A549 (cell line): ENCODE results near the gene TRDN.

Experiments
- CBX8 ChIP-seq: fragments of 200-600 bp; sonication (generic); IDR thresholded peaks from 2 replicates; pipeline ENCODE4 v1.6.1; 2016
- EP300 ChIP-seq, 2 experiments: fragments of >200 bp; sonication (Bioruptor Twin); formaldehyde crosslinking; IDR thresholded peaks; 2 replicates in 1 of 2; 3 replicates in 1 of 2; pipeline ENCODE4 v1.6.1; 2016 to 2017
- GATA3 ChIP-seq: IDR thresholded peaks from 2 replicates; pipeline ENCODE4 v1.6.1; 2012; ENCODE audit warnings: borderline replicate concordance
- JUNB ChIP-seq: fragments of >200 bp; sonication (Bioruptor Twin); formaldehyde crosslinking; IDR thresholded peaks from 2 replicates; pipeline ENCODE4 v1.6.1; 2016
- KDM1A ChIP-seq: fragments of 200-600 bp; sonication (generic); IDR thresholded peaks from 2 replicates; pipeline ENCODE4 v1.6.1; 2016; ENCODE audit warnings: low read depth, mild to moderate bottlenecking
- KDM5A ChIP-seq: fragments of 200-600 bp; sonication (generic); IDR thresholded peaks from 2 replicates; pipeline ENCODE4 v1.6.1; 2016; ENCODE audit warnings: antibody characterized with exemption, mild to moderate bottlenecking
- MAFK ChIP-seq: fragments of 450-650 bp; IDR thresholded peaks from 2 replicates; pipeline ENCODE4 v1.6.1; 2014; ENCODE audit not compliant: partially characterized antibody
- MYC ChIP-seq: IDR thresholded peaks from 2 replicates; pipeline ENCODE4 v1.6.1; 2012; ENCODE audit warnings: mild to moderate bottlenecking, inconsistent platforms, low read length, improper control_type of control experiment, borderline replicate concordance
- PHF8 ChIP-seq: fragments of 200-600 bp; sonication (generic); IDR thresholded peaks from 2 replicates; pipeline ENCODE4 v1.6.1; 2016; ENCODE audit warnings: low read depth, mild to moderate bottlenecking, antibody characterized with exemption, moderate library complexity, borderline replicate concordance
- POLR2A ChIP-seq: IDR thresholded peaks from 2 replicates; pipeline ENCODE4 v1.6.1; 2012; ENCODE audit warnings: mild to moderate bottlenecking, low read length
- ZNF302 ChIP-seq: fragments of 250-450 bp; sonication (Bioruptor Pico); IDR thresholded peaks from 2 replicates; pipeline ENCODE4 v1.9.0; 2021; ENCODE audit warnings: inconsistent platforms, mild to moderate bottlenecking, moderate library complexity
- TF ChIP-seq, protein P1 (sequence below): fragments of >200 bp; sonication (Bioruptor Twin); formaldehyde crosslinking; IDR thresholded peaks from 3 replicates; pipeline ENCODE4 v1.5.1; 2016

DNA sequence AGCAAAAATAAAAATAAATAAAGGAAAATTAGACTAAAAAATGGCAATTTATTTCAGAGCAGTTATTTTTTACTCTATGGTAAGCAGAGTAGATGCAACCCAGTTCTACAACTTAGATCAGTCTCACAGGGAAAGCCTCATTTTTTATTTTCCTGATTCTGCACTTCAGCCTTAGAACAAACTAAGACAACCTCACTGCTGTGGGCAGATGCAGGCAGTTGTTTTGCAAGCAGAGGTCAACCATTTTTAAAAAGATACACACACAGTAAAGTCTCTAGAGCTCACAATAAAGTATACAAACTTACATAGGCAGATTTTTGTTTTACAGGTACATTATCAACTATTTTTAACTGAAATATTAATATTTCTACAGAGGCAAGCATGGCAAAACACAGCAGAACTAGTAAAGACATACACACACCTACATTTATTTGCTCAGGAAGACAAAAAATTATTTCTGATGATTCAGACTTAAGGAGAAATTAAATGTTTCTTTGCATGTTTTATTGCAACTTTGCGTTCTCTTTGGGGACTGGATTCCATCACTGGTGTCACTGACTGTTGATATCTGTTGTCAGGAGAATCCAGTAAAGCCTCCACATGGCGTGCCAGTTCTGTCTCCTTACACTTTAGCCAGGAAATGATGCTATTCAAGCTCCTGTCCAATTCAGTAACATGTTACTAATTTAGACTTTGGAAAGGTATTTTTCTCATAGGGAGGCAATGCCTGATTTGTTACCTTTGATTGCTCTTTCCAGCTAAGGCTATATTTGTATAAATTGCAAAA is 102.7 kb downstream of the TRDN start:
- TF ChIP-seq POLR2A (no peak), KDM5A (no peak), CBX8 (no peak), EP300 (IDR thresholded peaks at IDR 0.05) (no peak), MAFK (no peak), ZNF302 (no peak), GATA3 (no peak), MYC (no peak), KDM1A (no peak), PHF8 (no peak), JUNB (no peak)
- TF ChIP-seq, protein P1, sequence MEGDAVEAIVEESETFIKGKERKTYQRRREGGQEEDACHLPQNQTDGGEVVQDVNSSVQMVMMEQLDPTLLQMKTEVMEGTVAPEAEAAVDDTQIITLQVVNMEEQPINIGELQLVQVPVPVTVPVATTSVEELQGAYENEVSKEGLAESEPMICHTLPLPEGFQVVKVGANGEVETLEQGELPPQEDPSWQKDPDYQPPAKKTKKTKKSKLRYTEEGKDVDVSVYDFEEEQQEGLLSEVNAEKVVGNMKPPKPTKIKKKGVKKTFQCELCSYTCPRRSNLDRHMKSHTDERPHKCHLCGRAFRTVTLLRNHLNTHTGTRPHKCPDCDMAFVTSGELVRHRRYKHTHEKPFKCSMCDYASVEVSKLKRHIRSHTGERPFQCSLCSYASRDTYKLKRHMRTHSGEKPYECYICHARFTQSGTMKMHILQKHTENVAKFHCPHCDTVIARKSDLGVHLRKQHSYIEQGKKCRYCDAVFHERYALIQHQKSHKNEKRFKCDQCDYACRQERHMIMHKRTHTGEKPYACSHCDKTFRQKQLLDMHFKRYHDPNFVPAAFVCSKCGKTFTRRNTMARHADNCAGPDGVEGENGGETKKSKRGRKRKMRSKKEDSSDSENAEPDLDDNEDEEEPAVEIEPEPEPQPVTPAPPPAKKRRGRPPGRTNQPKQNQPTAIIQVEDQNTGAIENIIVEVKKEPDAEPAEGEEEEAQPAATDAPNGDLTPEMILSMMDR, result no peak
